Midbrain (tissue), 1 donor: Measurements from ENCODE around the gene PPP1R10.
"Not testable (repeated sequence)": the region's sequence is repeated elsewhere in the genome, so short reads cannot be mapped to it uniquely, and the experiment has no call there.

Source experiments
- DNase-seq: peaks from one replicate; lab custom pipeline; 2025; lab: John Stamatoyannopoulos, UW

The PPP1R10 gene

DNA sequence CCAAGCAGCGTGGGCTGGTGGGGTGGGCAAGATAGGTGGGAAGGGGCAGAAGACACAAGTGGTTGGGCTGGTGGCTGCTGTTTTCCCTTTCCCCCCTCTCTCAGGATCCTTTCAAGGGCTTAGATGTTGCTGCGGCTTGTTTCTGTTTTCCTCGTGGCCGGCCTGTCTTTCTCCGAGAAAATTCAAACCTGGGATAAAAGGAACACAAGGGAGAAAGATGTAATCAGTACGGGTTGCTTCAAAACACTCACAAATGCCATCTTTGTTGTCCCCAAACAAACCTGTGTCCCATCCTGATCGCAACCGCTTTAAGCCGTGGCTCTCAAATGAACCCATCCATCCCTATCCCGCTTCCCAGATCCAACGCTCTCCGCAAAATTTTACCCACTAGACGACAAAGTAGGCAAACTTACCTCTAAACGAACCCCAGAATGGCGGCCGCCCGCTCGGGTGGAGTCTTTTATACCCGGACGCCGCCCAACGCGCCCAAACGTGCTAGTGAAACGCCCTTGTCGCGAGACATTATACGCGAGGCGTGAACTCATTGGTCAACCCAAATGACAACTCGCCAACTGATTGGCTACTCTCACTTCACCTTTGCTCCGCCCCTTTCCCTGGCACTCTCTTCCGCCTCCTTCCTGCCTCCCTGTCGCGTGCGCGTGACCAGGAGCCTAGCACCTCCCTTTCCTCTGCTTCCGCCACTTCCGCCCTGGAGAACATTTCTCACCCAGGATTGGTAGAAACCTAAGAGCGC, at the start of gene PPP1R10:
Gene PPP1R10, minus strand, starts transcription at position 433 of the 754 bp plus-strand sequence. CDS start 7,299 bp downstream, outside the sequence.
- peak; percentile 99 for DNase-seq

DNA sequence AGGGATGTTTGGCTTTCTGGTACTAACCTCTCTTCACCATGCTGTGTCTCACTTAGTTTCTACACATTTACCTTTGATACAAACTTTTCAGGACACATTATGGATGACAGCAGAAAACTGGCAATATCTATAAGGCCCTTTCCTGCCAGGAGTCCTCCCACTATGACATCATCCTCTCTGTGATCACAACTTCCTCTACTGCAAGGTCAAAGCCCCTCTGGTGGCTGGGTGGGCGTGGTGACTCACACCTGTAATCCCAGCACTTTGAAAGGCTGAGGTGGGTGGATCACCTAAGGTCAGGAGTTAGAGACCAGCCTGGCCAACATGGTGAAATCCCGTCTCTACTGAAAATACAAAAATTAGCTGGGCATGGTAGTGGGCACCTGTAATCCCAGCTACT, 49.3 kb upstream of the PPP1R10 start:
- DNase-seq = not testable (repeated sequence)

DNA sequence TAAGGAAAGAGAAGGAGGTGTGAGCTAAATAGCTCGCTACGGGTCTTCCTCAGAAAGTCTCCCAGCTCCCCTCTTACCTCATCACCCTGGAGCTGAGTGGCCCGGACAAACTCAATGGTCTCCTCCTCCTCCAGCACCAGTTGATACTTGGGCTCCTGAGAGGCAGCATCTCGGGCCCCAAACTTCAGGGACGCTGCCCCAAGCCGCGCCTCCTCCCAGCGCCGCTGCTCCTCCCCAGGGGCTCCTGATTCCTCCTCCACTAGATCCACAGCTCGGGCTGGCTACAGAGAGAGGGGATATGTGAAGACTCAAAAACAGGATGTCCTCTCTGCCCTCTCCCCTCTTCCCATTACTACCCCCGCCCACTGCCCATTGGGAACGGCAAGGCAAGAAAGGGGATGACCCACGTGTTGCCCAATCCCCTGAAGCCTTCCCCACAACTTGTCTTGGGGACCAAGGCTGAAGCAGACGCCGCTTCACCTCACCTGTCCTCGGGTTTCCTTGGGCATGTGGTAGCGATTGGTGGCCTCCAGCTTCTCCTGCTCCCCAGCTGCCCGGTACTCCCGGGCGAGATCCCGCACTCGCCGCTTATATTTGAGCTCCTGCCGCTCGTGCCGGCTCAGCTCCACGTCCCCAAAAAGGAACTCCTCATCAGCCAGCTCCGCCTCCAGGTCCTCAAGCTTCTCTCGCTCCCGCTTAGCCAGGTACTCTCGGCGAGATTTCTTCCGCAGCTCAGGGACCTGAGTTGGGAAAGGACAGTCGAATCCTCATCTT, 48.1 kb upstream of the PPP1R10 start:
- DNase-seq = no peak

DNA sequence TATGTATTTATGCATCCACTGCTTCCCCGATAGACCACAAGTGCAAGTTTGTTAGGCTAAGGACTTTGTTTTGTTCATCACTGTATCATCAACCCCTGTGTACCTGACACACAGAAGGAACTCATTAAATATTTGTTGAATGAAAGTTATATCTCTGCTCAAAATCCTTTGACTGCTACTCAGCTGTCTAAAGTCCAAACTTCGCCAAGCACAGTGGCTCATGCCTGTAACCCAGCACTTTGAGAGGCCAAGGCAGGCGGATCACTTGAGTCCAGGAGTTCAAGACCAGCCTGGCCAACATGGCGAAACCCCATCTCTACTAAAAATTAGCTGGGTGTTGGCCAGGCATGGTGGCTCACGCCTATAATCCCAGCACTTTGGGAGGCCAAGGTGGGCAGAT, 40.9 kb upstream of the PPP1R10 start:
- DNase-seq = not testable (repeated sequence)

DNA sequence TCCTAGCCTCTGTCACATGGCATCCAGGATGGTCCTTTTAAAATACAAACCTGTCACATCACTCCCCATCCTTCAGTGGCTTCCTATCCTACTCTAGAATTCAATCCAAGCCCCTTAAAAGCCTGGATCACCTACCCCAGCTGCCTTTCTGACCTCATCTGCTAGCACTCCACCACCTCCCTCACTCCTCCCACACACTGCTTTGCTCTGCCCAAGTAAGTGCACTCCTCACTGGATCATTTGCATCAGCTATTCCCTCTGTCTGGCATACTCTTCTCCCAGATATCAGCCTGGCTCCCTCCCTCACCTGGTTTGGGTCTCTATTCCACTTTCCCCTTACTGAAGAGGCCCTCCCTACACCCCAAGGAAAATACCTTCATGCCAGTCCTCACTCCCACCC, 40.4 kb upstream of the PPP1R10 start:
- no peak for DNase-seq

DNA sequence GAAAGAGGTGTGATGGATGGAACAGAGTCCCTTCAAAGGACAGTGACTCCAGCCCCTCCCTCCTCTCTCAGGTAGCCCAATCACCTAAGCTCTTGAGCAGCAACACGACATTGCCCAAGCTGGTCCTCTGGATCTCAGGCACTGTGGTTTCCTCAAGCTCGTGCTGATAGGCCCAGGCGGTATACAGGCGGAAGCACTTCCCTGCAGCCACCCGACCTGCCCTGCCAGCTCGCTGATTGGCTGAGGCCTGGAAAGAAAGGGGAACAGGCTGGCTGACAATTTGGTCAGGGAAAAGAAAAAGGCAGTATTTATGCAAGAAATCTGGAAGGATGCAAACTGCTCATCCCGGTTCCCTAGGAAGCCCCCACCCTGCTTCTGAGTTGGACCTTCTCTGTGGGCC, 39.5 kb upstream of the PPP1R10 start:
- DNase-seq = no peak

DNA sequence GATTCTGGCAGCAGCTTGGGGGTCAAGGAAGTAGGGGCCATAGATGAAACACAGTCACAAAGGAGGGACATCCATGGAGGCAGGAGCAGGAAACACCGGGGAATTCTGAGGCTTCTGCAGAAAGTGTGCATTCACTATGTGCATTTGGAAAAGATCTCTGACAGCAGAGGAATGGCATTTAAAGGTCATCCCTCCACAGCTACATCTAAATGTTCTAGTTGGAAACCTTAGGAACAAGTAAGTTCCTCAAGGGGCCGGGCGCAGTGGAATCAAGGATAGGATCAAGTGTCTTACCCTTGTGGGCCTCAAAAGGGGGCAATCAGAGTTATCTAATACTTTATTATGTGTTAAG, 38.7 kb upstream of the PPP1R10 start:
- no peak for DNase-seq

DNA sequence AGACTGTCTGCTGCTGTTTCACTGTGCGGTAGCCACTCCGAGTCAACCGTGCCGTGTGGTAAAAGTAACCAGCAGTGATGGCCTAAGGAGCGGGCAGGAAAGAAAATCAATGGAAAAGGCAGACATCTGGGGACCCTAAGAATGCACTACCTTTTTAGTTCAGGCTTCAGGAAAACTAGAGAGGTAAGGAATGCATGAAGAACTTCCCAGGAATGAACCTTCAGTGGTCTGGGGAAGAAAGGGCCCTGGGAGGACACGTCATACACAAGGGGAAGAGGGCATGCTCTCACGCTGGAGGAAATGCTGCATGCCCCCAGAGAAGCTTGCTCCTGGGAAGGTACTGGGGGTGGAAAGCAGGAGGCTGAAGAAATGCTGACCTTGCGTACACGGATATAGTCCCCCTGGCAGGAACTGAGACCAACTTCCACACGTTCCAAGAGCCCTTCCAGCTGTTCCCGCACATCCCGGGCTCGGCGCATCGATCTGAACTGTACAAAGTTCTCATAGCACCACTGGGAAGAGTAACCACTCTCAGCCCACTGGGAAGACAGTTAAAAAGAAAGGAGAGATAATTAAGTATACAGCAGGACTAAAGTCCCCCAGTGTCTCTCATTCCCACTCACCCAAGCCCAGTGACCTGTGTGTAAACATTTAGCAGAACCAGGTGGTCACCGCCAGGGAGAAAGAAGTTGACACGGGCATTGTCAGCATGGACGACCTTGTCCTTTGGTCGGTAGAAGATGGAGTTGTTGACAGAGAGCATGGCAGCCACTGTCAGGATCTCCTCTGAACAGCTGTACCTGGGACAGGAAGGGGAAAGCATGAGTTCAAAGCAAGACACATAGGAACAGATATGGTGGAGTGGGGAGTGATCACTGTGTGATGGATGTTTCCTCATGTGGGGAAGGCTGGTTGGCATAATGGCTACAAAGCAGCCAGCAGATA, 38.0 kb upstream of the PPP1R10 start:
- DNase-seq = no peak

DNA sequence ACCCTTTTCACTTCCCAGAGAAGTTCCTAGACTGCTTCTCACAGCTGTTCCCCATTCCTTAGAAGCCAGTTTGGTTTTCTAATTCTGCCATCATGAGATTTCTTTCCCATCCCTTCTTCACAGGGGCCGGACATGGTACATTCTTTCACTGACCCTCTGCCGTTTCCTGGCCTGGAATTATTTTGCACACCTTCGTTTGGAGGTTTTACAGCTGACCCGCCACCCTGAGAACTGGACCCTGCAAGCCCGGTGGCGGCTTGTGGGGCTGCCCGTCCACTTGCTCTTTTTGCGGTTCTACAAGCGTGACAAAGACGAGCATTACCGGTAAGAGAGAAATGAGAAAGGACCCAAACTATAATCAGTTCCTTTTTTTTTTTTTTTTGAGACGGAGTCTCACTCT, 34.1 kb upstream of the PPP1R10 start:
- DNase-seq = no peak

DNA sequence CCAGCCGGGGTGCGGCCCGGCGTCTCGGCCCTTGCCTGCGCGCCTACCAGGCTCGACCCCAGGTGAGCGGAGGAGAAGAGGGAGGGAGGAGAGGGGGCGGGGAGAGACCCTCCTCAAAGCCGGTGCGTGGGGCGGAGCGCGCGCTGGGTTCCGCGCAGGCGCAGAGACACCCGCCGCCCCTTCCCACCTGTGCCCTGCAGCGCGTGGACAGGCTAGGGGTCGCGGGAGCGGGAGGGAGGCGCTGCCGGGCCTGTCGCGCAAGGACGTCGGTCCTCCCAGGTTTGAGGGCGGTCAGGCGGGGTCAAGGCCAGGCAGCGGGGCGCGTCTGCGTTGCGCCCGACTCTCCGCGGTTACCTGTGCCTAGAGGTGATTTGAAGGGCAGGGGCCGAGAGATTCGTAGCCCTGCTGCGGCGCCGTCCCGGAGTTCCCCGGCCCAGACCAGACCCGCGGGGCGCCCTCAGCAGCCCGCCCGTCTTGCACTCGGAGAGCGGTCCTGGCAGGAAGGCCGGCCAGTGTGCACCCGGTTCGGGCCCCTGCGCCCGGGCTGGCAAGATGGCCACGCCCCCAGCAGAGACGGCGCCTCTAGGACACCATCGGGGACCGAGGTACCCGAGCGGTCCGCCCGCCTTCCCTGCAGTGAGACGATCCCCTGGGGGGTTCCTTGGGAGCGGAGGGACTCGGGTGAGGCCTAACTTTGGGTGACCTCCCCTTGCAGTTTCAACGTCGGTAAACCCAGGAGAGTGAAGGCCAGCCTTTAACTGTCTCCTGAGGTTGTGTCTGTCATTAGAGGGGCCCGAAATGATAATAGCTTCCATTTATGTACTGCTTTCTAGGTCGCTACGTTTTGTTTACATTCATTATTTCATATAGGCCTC, 30.4 kb upstream of the PPP1R10 start:
- peak; percentile 80 for DNase-seq

DNA sequence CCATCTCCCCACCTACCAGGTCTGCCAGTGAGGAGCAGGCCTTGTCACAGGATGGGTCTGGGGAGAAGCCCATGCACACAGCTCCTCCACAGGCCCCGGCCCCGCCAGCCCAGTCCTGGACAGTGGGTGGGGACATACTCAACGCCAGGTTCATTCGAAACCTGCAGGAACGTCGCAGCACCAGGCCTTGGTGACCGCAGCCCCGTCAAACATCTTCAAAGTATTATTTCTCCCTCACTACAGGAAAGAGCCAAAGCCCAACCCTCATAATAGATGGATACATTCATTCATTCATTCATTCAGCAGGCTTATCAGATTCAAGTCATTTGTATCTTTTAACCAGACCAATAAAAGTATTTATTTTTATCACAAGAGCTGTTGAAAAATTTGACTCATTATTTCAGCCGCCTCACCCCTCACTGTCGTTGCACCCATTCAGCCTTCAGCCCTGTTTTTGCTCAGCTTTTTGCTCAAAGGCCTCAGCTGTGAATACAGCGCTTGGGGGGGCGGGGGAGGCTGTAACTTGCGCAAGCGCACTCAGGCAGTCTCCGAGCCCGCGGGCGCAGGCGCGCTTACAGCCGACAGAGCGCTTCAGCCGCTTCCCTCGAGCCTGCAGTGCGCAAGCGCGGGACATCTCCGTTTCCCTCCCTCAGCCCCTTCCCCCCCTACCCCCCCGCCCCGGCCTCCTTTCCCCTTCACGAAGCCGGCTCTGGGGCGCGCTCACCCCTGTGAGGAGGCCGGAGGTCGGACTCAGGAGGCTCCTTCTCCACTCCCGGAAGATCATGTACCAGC, 29.6 kb upstream of the PPP1R10 start, which contains the start of gene C6orf136:
Gene C6orf136, plus strand, starts transcription at position 684 of the 792 bp plus-strand sequence. Its CDS starts 99 bp downstream, at position 783.
- DNase-seq = peak; percentile 95

DNA sequence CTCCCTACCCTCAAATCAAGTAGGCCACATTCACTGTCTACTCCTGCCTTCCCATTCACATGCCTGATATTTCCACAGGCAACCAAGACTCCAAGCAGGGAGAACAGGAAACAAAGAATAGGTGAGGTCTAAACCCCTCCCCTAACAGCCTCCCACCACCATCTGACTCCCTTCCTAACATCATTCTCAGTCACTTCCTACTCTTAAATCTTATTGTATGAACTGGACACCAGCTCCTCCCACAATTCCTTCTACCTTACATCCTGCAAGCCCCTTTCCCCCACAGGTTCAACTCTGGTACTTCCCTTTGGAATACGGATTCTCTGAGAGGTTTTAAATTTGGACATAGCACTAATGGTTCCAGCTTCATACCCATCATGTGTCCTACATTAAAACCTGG, 28.9 kb upstream of the PPP1R10 start:
- no peak for DNase-seq

DNA sequence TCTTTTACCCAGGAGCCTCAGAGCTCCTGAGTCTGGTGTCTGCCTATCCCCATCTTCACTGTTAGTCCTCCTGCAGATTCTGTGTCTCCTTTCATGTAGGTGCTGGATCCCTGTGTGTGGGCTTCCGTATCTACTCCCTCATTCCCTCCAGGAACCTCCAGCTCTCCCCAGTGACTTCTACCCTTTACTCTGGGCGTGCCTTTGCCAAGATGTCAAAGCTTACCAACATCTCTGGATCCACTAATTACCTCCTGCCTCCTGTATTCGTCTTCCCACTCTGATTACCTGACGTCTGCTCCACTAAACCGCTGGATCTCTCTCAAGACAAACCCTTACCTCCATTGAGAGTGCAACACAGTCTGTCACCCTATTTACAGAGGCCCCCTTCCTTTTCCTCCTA, 27.7 kb upstream of the PPP1R10 start:
- DNase-seq = no peak

DNA sequence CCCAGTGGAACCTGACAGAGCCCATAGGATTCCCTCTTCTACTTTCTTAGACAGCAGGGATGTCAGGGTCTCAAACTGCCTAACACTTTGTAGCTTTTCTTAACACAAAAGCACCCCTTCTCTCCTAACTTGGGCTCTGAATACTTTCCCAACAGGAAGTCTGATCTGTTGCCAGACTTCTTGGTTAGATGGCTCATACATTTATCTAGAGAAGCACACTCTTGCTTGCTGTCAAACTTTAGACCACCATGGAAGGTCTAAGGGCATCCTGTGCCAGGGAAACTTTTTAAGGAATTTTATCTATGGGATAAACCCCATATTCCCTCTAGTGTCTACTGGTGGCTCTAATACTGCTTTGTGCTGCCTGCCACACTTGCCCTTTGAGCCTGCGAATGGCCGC, 26.6 kb upstream of the PPP1R10 start:
- DNase-seq = no peak

DNA sequence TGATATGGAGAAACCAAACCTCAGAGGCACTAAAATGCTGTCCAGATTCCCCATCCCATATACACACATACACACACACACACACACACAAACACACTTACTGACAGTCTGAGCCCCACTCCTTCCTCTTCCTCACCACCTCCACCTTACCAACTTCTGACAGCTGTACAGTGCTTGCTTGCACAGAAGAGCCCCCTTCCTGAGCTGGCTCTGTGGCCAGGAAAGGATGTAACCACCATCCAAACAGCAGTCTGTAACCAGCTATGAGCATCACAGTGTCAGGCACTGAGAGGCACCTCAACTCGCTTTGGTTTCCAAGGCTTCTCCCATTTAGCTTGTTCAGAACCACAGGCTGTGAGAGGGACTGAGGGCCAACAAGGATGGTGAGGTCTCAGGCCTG, 24.0 kb upstream of the PPP1R10 start:
- DNase-seq = no peak

DNA sequence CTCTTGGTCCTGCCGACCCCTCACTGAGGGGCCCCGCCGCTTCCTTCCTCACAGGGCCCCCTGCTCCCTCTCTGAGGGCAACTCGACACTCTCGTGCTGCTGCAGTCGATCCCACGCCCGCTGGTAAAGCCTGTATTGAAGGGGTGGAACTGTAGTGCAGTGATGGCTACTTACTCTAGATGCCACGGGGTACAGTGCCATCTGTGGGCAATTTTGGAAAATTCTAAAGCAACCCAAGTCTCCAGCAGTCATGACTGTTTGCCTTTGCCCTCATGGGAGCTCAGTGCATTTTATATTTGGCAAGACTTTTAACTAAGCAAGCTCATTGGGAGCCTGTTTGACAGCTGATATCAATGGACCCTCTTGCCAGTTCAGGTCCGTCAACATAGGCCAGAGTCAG, 23.4 kb upstream of the PPP1R10 start:
- no peak for DNase-seq

DNA sequence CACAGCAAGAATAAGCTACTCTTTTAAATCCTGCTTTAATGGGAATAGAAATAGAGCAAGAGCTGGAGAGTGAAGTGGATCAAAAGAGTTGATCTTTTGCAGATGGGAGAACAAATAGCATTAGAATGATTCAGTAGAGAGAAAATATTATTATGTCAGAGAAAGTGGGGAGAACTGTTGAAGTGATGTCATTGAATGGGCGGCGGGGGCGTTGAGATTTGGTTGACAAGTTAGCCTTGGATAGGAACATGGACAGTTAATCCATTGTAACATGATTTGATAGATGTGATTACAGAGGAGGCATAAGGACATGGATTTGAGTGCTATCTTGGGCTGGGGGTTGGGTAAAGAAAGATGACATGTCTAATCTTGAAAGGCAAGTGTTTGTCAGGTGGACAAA, 18.8 kb upstream of the PPP1R10 start:
- no peak for DNase-seq

DNA sequence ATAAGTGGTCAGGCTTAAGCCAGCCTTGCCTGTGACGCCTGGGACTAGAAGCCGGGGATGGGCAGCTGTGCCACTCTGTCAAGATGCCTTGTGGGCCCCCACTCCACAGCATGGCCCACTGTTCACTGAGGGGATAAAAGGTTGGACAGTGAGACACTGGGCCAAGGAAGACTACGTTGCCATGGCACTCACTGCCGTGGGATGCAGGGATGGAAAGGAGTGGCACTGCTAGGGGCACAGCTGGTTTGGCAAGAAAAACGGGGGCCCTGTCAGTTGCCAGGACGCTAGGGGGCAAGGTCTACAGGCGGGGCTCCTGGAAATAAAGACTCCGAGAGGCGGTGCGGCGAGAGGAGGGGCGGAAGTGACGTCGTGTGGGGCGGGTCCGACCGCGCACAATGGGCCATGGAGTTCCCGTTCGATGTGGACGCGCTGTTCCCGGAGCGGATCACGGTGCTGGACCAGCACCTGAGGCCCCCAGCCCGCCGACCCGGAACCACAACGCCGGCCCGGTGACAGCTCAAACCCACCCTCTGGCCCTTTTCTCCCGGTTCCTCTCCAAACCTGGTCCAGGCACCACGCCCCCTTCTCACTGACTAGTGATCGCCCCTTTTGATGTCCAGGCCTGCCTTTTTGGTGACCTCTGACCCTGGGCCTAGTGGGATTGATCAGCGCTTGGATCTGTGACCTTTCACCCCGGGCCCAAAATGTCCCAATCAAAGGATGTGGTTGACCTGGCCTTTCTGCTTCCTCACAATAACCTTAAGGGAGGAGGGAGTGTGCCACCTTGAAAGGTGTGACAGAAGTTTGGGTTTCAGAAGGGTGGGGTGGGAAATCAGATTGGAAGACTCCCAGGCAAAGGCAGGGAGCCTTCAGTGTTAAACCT, 9.7 kb upstream of the PPP1R10 start, which contains the start of gene ATAT1:
Gene ATAT1, plus strand, starts transcription at position 391 of the 883 bp plus-strand sequence.
- DNase-seq = peak; percentile 90

DNA sequence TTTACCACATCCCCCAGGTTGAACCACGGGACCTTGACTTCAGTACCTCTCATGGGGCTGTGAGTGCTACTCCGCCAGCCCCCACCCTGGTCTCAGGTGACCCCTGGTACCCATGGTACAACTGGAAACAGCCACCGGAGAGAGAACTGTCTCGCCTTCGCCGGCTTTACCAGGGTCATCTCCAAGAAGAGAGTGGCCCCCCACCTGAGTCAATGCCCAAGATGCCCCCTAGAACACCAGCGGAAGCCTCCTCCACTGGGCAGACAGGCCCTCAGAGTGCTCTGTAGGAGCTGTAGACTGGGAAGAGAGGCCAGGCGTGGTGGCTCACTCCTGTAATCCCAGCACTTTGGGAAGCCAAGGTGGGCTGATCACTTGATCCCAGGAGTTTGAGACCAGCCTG, 8.5 kb upstream of the PPP1R10 start:
- DNase-seq = no peak
